HG02588 (cell line): ENCODE measurements around the gene PROKR1.

Experiments used
- ATAC-seq: cut with Tn5 transposase; IDR thresholded peaks from one replicate; pipeline ENCODE4 v1.9.1; 2021; ENCODE audit warnings: mild to moderate bottlenecking, moderate library complexity; ENCODE audit not compliant: unreplicated experiment

The PROKR1 gene

DNA sequence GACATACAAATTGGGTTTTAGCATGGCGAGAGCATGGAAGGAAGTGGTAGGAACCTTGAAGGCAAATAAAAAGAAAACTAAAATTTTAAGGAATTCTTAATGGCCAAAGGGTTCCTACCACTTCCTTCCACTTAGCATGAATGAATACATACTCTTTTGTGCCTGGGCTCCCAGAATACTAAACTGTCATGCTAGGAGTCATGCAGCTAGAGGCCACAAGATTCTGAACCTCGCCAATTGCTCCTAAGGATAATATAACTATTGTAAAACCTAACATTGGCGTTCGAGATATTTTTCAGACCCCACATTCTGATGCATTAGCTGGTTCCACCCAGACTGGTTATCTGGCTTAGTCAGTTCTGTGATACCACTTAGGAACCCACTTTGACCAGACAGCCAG, 52.6 kb downstream of the PROKR1 start:
- ATAC-seq: no peak

DNA sequence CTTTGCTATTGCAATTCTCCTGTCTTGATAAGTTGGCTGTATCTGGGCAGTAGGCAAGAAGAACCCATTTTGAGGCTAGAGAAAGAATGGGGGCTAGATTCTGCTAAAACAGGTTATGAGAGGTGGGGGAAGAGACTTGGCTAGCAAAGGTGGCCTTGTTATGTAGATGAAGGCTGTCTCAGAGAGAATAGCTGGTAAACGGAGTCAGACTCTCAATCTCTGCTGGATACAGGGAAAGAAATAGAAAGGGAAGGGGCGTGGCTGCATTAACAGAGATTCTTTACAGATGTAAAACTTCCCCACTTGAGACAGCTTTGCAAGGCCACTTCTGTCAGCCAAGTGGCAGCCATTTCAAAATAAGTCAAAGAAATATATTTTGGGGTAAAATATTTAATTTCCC, 53.2 kb downstream of the PROKR1 start:
- no peak for ATAC-seq

DNA sequence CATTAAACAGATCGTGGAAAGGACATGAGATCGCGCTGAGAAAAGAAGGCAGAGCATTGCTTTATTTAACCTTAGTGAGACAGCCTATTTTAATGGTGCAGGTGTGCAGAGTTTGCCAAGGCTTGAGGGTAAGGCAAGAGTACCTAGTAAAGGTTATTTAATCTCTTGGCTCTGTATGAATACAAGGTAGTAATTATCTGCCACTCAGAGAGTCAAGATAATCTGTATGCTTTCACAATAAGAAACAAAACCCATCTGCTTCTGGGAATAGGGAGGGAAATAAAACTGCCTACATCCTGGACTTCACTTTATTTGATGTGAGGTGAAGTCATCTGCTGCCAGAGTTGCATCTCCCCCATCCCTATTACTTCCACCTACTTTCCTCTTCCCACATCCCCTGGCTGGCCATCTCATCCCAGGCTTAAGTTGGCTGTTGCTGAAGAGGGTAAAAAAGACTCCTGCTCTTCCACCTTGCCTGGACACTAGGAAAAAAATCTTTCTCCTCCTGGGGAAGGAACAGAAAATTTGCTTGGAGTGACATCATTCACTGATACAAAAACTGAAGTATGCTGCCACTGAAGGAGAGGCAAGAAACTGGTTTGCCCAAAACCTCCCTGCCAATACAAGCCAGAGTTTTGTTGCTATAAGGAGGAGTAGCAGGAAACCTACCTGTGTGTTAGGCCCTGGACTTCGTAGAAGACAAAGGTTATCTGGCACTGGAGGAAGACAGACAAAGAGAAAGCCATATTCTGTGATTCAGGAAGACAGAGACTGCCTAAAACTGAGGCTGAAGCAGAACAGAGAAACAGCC, 55.4 kb downstream of the PROKR1 start:
- ATAC-seq: no peak

DNA sequence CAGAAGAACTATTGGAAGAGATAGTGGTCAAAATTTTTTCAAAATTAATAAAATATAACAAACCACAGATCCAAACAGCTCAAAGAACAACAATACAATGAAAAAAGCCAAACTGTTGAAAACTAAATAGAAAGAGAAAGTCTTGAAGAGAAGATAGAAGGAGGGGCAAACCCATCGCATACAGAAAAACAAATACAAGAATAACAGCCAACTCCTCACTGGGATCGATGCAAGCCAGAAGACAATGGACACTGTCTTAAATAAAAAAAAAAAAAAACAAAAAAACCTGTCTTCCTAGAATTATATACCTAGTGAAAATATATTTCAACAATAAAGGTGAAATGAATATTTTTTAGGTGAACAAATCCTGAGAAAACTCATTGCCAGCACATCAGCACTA, 57.2 kb downstream of the PROKR1 start:
- ATAC-seq: no peak

DNA sequence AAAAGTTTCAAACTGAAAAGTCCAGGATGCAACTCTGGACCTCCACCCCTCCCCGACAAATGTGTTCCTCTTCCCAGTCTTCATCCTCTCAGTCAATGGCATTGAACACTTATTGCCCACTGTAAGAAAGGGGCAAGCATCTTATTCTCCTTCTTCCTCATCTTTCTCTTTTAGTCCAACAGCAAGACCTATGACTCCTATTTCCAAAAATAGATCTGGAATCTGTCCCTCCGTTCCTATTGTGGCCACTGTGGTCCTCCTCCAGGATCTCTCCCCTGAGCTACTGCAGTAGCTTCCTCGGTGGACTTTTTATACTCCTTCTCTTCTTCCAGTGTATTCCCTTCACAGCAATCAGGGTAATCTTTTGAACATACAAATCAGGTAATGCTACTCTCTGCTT, 63.3 kb downstream of the PROKR1 start:
- no peak for ATAC-seq
